Eye (tissue), 1 donor: ENCODE results near the gene LST1.
A peak's percentile ranks its signal among the peaks of the same experiment; 100 is the strongest.

Experiments used
- DNase-seq: peaks from one replicate; pipeline ENCODE4 v3.0.0-alpha.2; 2015

The LST1 gene

DNA sequence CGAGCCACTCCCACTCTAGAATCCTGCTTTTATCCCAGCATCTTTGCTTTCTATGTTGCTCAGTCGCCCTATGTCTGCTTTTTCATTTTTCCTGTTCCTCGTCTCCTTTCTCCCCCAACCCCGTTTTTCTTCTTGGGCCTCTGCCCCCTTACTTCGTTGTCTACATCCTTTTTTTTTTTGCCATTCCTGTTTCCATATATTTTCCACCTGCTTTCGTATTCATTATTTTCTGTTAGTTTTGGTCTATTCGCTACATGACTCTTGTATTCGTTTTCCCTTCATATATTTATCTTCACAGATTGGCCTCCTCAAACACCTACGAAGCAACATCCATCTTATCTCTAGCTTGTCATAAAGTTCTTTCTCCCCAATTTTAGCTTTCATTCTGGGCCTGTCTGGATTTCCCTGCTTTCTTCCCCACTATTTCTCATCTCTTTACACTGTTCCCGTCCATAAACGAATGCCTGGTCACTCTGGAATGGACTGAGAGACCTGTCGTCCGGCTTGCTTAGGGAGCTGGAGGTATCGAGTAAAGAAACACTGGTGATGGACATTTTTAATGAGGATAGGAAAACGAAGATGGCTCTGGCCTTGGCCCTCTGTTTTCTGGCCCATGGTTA lies 35.4 kb downstream of the LST1 start:
- peak; percentile 57 for DNase-seq

- DNase-seq = no peak
Measured at GRCh38 chr6:31621991-31622390, 35.9 kb downstream of the LST1 start.

- DNase-seq = no peak
Measured at GRCh38 chr6:31622684-31623091, 36.6 kb downstream of the LST1 start.

GRCh38 chr6:31624070-31624469 lies 38.0 kb downstream of the LST1 start:
- DNase-seq = no peak

DNA sequence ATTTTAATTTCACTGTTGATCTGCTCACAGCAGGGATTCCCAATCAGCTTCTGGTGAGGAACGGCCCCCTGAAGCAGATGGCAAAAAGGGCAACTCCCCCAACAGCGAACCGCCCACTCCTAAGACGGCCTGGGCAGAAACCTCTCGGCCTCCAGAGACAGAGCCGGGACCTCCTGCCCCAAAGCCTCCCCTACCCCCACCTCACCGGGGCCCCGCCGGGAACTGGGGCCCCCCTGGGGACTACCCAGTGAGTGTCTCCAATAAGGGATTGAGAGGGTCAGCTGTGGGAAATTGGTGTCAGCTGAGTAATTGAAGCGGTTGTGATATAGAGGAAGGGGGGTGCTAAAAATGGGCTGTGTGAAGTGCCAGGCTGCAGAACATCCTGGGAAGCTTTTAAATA lies 40.9 kb downstream of the LST1 start:
- no peak for DNase-seq

DNA sequence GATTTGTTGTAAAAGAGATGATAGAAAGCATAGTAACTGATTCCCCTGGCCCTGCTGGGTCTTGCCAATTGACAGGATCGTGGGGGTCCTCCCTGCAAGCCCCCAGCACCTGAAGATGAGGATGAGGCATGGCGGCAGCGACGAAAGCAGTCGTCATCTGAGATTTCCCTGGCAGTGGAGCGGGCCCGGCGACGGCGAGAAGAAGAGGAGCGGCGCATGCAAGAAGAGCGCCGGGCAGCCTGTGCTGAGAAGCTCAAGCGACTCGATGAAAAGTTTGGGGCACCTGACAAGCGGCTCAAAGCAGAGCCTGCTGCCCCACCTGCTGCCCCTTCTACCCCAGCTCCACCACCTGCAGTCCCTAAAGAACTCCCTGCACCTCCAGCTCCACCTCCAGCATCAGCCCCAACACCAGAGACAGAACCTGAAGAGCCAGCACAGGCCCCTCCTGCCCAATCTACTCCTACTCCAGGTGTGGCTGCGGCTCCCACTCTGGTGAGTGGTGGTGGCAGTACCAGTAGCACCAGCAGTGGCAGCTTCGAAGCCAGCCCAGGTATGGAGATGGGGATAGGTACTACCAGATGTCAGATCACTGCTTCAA lies 41.7 kb downstream of the LST1 start:
- no peak for DNase-seq

- no peak for DNase-seq
Measured at GRCh38 chr6:31629014-31629413, 42.9 kb downstream of the LST1 start.

GRCh38 chr6:31630177-31630934 lies 44.3 kb downstream of the LST1 start:
- no peak for DNase-seq

DNA sequence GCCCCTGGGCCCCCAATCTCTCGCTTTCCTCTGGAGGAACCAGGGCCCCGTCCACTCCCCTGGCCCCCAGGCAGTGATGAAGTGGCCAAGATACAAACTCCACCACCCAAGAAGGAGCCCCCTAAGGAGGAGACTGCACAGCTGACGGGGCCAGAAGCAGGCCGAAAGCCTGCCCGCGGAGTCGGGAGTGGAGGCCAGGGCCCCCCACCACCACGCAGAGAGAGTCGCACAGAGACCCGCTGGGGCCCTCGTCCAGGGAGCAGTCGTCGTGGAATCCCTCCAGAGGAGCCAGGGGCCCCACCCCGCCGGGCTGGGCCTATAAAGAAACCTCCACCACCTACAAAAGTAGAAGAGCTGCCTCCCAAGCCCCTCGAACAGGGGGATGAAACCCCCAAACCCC lies 45.1 kb downstream of the LST1 start:
- no peak for DNase-seq

DNA sequence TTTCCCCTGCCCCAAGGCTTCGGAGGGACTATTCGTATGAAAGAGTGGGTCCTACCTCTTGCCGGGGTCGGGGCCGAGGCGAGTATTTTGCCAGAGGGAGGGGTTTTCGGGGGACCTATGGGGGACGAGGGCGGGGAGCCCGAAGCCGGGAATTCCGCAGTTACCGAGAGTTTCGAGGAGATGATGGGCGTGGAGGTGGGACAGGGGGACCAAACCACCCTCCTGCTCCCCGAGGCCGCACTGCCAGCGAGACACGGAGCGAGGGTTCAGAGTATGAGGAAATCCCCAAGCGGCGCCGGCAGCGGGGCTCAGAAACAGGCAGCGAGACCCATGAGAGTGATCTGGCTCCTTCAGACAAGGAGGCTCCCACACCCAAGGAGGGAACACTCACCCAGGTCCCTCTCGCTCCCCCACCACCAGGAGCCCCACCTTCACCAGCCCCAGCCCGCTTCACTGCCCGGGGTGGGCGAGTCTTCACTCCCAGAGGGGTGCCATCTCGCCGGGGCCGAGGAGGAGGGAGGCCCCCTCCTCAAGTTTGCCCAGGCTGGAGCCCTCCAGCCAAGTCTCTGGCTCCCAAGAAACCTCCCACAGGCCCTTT lies 45.7 kb downstream of the LST1 start:
- no peak for DNase-seq

GRCh38 chr6:31632279-31632946 lies 46.3 kb downstream of the LST1 start:
- no peak for DNase-seq

DNA sequence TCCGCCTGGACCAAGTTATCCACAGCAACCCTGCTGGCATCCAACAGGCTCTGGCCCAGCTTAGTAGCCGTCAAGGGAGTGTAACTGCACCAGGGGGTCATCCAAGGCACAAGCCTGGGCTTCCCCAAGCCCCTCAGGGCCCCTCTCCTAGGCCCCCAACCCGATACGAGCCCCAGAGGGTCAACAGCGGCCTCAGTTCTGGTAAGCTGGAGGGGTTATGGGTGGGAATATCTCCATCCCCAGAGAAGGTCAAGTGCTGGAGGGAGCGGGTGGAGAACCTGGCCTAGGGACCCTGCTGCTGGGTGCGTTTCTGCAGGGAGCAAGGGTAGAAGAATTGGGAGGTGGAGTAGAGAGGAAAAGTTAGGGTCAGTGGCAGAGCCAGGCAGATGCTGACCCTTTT lies 47.4 kb downstream of the LST1 start:
- no peak for DNase-seq

GRCh38 chr6:31634131-31634530 lies 48.1 kb downstream of the LST1 start:
- no peak for DNase-seq

GRCh38 chr6:31634969-31635575 lies 49.0 kb downstream of the LST1 start:
- DNase-seq = no peak

- no peak for DNase-seq
Measured at GRCh38 chr6:31636698-31637596, 50.9 kb downstream of the LST1 start.
